H1 (cell line): ENCODE results near the gene TIMM29. TPM values are rescaled to one million over a fixed set of nuclear protein-coding genes. Genes with fewer than 3 reads are reported as not detected.

Source experiments
- CTBP2 ChIP-seq: IDR thresholded peaks from 2 replicates; pipeline ENCODE4 v1.7.0; 2011; ENCODE audit warnings: borderline replicate concordance, mild to moderate bottlenecking, moderate library complexity, mixed read lengths, low read length; ENCODE audit not compliant: insufficient read depth, insufficient read length
- TEAD4 ChIP-seq: IDR thresholded peaks from 2 replicates; pipeline ENCODE4 v1.6.1; 2012; ENCODE audit warnings: low read depth, low read length, inconsistent platforms, mixed read lengths
- polyA plus RNA-seq, 7 experiments: library from polyadenylated mRNA; depleted of rRNA in 3 of 7; stranded (reverse) in 5 of 7; unstranded in 2 of 7; fragments of >200 nt in 5 of 7; fragments of 200-250 nt in 2 of 7; gene quantifications; 1 replicate in 5 of 7; 2 replicates in 1 of 7; 4 replicates in 1 of 7; pipeline versions ENCODE4 v1.2.1 to v1.2.3, GENCODE V29; 2011 to 2013; ENCODE audit warnings: missing spikeins in 2 of 7, mixed read lengths in 2 of 7
- total RNA-seq: library from RNA; stranded (reverse); fragmentation: NEBNext Ultra II Directional; extraction: Animal tissue kit (Norgen Biotek cat#: 25700); gene quantifications from 2 replicates; pipeline ENCODE4 v1.2.1, GENCODE V29; 2021

The TIMM29 gene
- total and polyA plus RNA-seq, 2 of the 8 experiments (the other 6 are each of a cell fraction or from before 2014, with no cell fraction given), result 15.9 to 24.0 TPM

GRCh38 chr19:10946958-10947657 is 18.5 kb downstream of the TIMM29 start (continued):
- TF ChIP-seq CTBP2 (no peak), TEAD4 (no peak)
